GM18498 (cell line): Measurements from ENCODE around the gene TUBB2B.

Experiments
- ATAC-seq: cut with Tn5 transposase; IDR thresholded peaks from one replicate; pipeline ENCODE4 v1.9.1; 2021; ENCODE audit warnings: mild to moderate bottlenecking, moderate library complexity; ENCODE audit not compliant: unreplicated experiment

Gene TUBB2B

GRCh38 chr6:3235486-3235885, 8.0 kb upstream of the TUBB2B start:
- ATAC-seq: peak; percentile 66

- no peak for ATAC-seq
Observed at GRCh38 chr6:3233904-3234303, 6.5 kb upstream of the TUBB2B start.

GRCh38 chr6:3233321-3233720, 5.9 kb upstream of the TUBB2B start:
- ATAC-seq: no peak

- ATAC-seq: no peak
Observed at GRCh38 chr6:3232017-3232945, 4.8 kb upstream of the TUBB2B start.

GRCh38 chr6:3231247-3232016, 4.0 kb upstream of the TUBB2B start:
- ATAC-seq: no peak

GRCh38 chr6:3230900-3231246, 3.4 kb upstream of the TUBB2B start:
- ATAC-seq: no peak

GRCh38 chr6:3230256-3230882, 2.9 kb upstream of the TUBB2B start:
- no peak for ATAC-seq

GRCh38 chr6:3229566-3230178, 2.2 kb upstream of the TUBB2B start:
- ATAC-seq: peak; percentile 34

- ATAC-seq: no peak
Observed at GRCh38 chr6:3228771-3229565, 1.5 kb upstream of the TUBB2B start.

- no peak for ATAC-seq
Observed at GRCh38 chr6:3228046-3228671, 706 bp upstream of the TUBB2B start.

- no peak for ATAC-seq
Observed at GRCh38 chr6:3226481-3227362, 731 bp downstream of the TUBB2B start.

- ATAC-seq: no peak
Observed at GRCh38 chr6:3226042-3226441, 1.4 kb downstream of the TUBB2B start.

GRCh38 chr6:3222506-3223038, 4.9 kb downstream of the TUBB2B start:
- no peak for ATAC-seq

GRCh38 chr6:3221578-3221977, 5.9 kb downstream of the TUBB2B start:
- no peak for ATAC-seq

GRCh38 chr6:3220366-3220765, 7.1 kb downstream of the TUBB2B start:
- no peak for ATAC-seq

GRCh38 chr6:3218266-3218665, 9.2 kb downstream of the TUBB2B start:
- no peak for ATAC-seq

GRCh38 chr6:3217286-3217685, 10.2 kb downstream of the TUBB2B start:
- ATAC-seq: no peak

- ATAC-seq: no peak
Observed at GRCh38 chr6:3214898-3215297, 12.6 kb downstream of the TUBB2B start.

- no peak for ATAC-seq
Observed at GRCh38 chr6:3213334-3213695, 14.1 kb downstream of the TUBB2B start.
